NCI-H510A treated with DMSO at 0.1 percent for 48 hours (cell line): ENCODE data around the gene C4orf33.
A peak's percentile ranks its signal among the peaks of the same experiment; 100 is the strongest.

Experiments
- DNase-seq: peaks from one replicate; lab custom pipeline; 2025; lab: John Stamatoyannopoulos, UW

The C4orf33 gene

GRCh38 chr4:129129143-129129542 lies 33.2 kb downstream of the C4orf33 start:
- no peak for DNase-seq

- no peak for DNase-seq
Measured at GRCh38 chr4:129131343-129131742, 35.4 kb downstream of the C4orf33 start.

- DNase-seq, result no peak
Measured at GRCh38 chr4:129136433-129136832, 40.5 kb downstream of the C4orf33 start.

- DNase-seq, result peak; percentile 66
Measured at GRCh38 chr4:129138810-129139496, 43.0 kb downstream of the C4orf33 start.

GRCh38 chr4:129140521-129140920 lies 44.6 kb downstream of the C4orf33 start:
- DNase-seq, result no peak

- DNase-seq, result no peak
Measured at GRCh38 chr4:129143359-129143758, 47.4 kb downstream of the C4orf33 start.

- no peak for DNase-seq
Measured at GRCh38 chr4:129144755-129145206, 48.8 kb downstream of the C4orf33 start.

GRCh38 chr4:129145222-129145730 lies 49.3 kb downstream of the C4orf33 start:
- DNase-seq, result no peak

GRCh38 chr4:129146639-129147038 lies 50.7 kb downstream of the C4orf33 start:
- no peak for DNase-seq

- DNase-seq, result no peak
Measured at GRCh38 chr4:129148892-129149291, 52.9 kb downstream of the C4orf33 start.

- DNase-seq, result no peak
Measured at GRCh38 chr4:129149906-129150305, 54.0 kb downstream of the C4orf33 start.

- DNase-seq, result no peak
Measured at GRCh38 chr4:129152350-129152749, 56.4 kb downstream of the C4orf33 start.

- no peak for DNase-seq
Measured at GRCh38 chr4:129153700-129154099, 57.7 kb downstream of the C4orf33 start.

- no peak for DNase-seq
Measured at GRCh38 chr4:129162450-129162849, 66.5 kb downstream of the C4orf33 start.

GRCh38 chr4:129163427-129163826 lies 67.5 kb downstream of the C4orf33 start:
- no peak for DNase-seq

- DNase-seq, result no peak
Measured at GRCh38 chr4:129164243-129164642, 68.3 kb downstream of the C4orf33 start.
